ENCODE results near the gene OMP.

GRCh38 chr11:77107950-77108349 lies 5.3 kb downstream of the OMP start:
- TF ChIP-seq CEBPB (IDR thresholded peaks at IDR 0.05) = no peak
- no peak for TF ChIP-seq YY1 (IDR thresholded peaks at IDR 0.05; ENCODE audit: low read depth)
- no peak for TF ChIP-seq TAF1 (IDR thresholded peaks at IDR 0.05; ENCODE audit: low read depth)
- TF ChIP-seq NFIC (IDR thresholded peaks at IDR 0.05) = peak; percentile 88
- no peak for TF ChIP-seq EP300 (IDR thresholded peaks at IDR 0.05; ENCODE audit: borderline replicate concordance)
- no peak for TF ChIP-seq REST (IDR thresholded peaks at IDR 0.05; ENCODE audit: low read depth)
- no peak for TF ChIP-seq CREB1 (IDR thresholded peaks at IDR 0.05; ENCODE audit: low read depth)
- no peak for TF ChIP-seq FOXM1 (IDR thresholded peaks at IDR 0.05; ENCODE audit: borderline replicate concordance, low read depth)
- no peak for TF ChIP-seq ZBTB7A (IDR thresholded peaks at IDR 0.05; ENCODE audit: low read depth)
- no peak for TF ChIP-seq MAX (IDR thresholded peaks at IDR 0.05)

Data from Ishikawa (cell line).